GM23248 (cell line): ENCODE measurements around the gene MRTFA. TPM values are rescaled to one million over a fixed set of nuclear protein-coding genes. Genes with fewer than 3 reads are reported as not detected.
"Not testable (repeated sequence)": the region's sequence is repeated elsewhere in the genome, so short reads cannot be mapped to it uniquely, and the experiment has no call there.

ENCODE experiments used
- DNase-seq: peaks from one replicate; pipeline ENCODE4 v3.0.0-alpha.2; 2015
- H2AFZ ChIP-seq: fragments of 200-600 bp; sonication (generic); 2 replicates; pipeline ENCODE4 v1.6.1; 2016; ENCODE audit warnings: antibody characterized with exemption
- H3F3A ChIP-seq: fragments of 200-600 bp; sonication (generic); 2 replicates; pipeline ENCODE4 v1.6.1; 2016; ENCODE audit warnings: mild to moderate bottlenecking, antibody characterized with exemption, mixed run types; ENCODE audit not compliant: insufficient read depth
- H3K27ac ChIP-seq: fragments of 200-600 bp; sonication (generic); 2 replicates; pipeline ENCODE4 v1.5.1; 2016; ENCODE audit warnings: mild to moderate bottlenecking
- H3K27me3 ChIP-seq: fragments of 200-600 bp; sonication (generic); replicated peaks from 2 replicates; pipeline ENCODE4 v1.6.1; 2016; ENCODE audit warnings: mild to moderate bottlenecking; ENCODE audit not compliant: insufficient read depth
- H3K36me3 ChIP-seq: fragments of 200-600 bp; sonication (generic); 2 replicates; pipeline ENCODE4 v1.6.1; 2016; ENCODE audit warnings: low read depth, mild to moderate bottlenecking
- H3K4me1 ChIP-seq: fragments of 200-600 bp; sonication (generic); 2 replicates; pipeline ENCODE4 v1.6.1; 2016; ENCODE audit warnings: mild to moderate bottlenecking; ENCODE audit not compliant: insufficient read depth
- H3K4me2 ChIP-seq: fragments of 200-600 bp; sonication (generic); one replicate; pipeline ENCODE4 v1.6.1; 2016; ENCODE audit warnings: mild to moderate bottlenecking; ENCODE audit not compliant: unreplicated experiment
- H3K4me3 ChIP-seq: fragments of 200-600 bp; sonication (generic); 2 replicates; pipeline ENCODE4 v1.5.1; 2016; ENCODE audit warnings: mild to moderate bottlenecking
- H3K79me2 ChIP-seq: fragments of 200-600 bp; sonication (generic); 2 replicates; pipeline ENCODE4 v1.6.1; 2016; ENCODE audit warnings: mild to moderate bottlenecking; ENCODE audit not compliant: insufficient read depth
- H3K9ac ChIP-seq: fragments of 200-600 bp; sonication (generic); 2 replicates; pipeline ENCODE4 v1.6.1; 2016; ENCODE audit warnings: mild to moderate bottlenecking
- H3K9me2 ChIP-seq: fragments of 200-600 bp; sonication (generic); 2 replicates; pipeline ENCODE4 v1.6.1; 2016; ENCODE audit warnings: mixed run types, mild to moderate bottlenecking, moderate library complexity; ENCODE audit not compliant: insufficient read depth
- H3K9me3 ChIP-seq: fragments of 200-600 bp; sonication (generic); one replicate; pipeline ENCODE4 v1.6.1; 2017; ENCODE audit warnings: low read depth
- H4K20me1 ChIP-seq: fragments of 200-600 bp; sonication (generic); 2 replicates; pipeline ENCODE4 v1.6.0; 2016; ENCODE audit not compliant: insufficient read depth
- EZH2 ChIP-seq: fragments of 200-600 bp; sonication (generic); IDR thresholded peaks from 2 replicates; pipeline ENCODE4 v1.6.1; 2018; ENCODE audit warnings: antibody characterized with exemption, mild to moderate bottlenecking; ENCODE audit not compliant: insufficient read depth, poor library complexity, severe bottlenecking
- EZH2phosphoT487 ChIP-seq: fragments of 200-600 bp; sonication (generic); IDR thresholded peaks from 2 replicates; pipeline ENCODE4 v1.6.1; 2018; ENCODE audit warnings: antibody characterized with exemption, moderate library complexity, mild to moderate bottlenecking, low read depth; ENCODE audit not compliant: insufficient read depth
- WGBS, 2 experiments: methylation state at CpG; one replicate each; pipeline ENCODE4 v1.1.6; 2015 to 2017; ENCODE audit warnings: low lambda C conversion rate in 2 of 2, low coverage in 1 of 2; ENCODE audit errors: missing lambda C conversion rate in 2 of 2; 5-methylcytosine and 5-hydroxymethylcytosine counted together
- in situ Hi-C: fragments of 300-500 bp; cut with MboI; formaldehyde crosslinking; loops from 2 replicates; pipeline ENCODE4 v1.15.0; 2020
- polyA plus RNA-seq: library from polyadenylated mRNA; unstranded; fragments of >200 nt; fragmentation: Nextera tagmentation; extraction: Ambion mirVana; gene quantifications from 2 replicates; pipeline ENCODE4 v1.2.1, GENCODE V29; 2016
- total RNA-seq: library from RNA; depleted of rRNA; stranded (reverse); fragments of >200 nt; shearing (Covaris generic); gene quantifications from 2 replicates; pipeline ENCODE4 v1.2.3, GENCODE V29; 2014

MRTFA gene
- total and polyA plus RNA-seq, 2 experiments from 2014 or later: 24.2 to 49.2 TPM

DNA sequence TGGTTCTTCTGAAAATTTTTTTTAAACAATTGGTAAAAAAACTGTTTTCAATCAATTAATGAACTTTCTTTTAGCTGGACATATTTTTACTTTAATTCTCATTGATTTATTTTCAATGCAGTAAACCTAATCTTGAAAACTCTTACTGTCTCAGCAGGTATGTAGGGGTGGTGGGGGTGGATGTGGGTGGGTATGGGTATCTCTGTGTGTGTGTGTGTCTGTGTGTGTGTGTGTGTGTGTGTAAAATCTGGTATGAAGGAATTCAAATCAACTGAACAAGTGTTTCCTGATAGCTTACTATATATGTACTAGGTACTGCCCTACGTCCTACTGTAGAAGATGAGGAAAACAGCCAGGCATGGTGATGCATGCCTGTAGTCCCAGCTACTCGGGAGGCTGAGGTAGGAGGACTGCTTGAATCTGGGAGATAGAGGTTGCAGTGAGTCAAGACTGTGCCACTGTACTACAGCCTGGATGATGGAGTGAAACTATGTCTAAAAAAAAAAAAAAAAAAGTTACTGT is 75.5 kb downstream of the MRTFA start:
- TF ChIP-seq EZH2 (no peak), EZH2phosphoT487 (no peak)

DNA sequence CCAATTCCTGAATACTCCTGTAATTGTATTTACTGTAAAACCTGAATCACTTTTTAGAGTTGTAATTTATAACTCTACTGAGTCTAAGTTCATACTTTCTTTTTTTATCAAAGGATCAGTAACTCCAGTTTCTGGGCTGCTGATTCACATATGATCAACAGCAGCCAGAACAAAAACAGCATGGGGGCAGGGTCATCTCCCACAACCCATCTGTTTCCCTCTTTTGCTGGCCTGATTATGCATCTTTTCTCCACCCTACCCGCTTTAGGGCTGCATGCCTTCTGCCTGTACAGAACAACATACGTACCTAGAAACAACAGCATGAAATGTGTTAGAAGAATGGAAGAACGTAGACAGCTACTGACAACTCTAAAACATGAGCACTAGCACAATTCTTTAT is 76.0 kb downstream of the MRTFA start:
- H3F3A ChIP-seq: peaks cover 15% of the 10 kb centered on the region
- in situ Hi-C loops: no loop called here
- H3K27me3 ChIP-seq: no peaks in the 10 kb centered on the region
- no peak for TF ChIP-seq EZH2
- TF ChIP-seq EZH2phosphoT487: no peak
- H3K27ac ChIP-seq: peak overlapping the region; percentile 50
- peak overlapping the region; percentile 39 for H3K4me3 ChIP-seq
- no peaks in the 10 kb centered on the region for H3K9me2 ChIP-seq
- 46 to 48% methylated on average over 3 of the region's 3 CpGs for WGBS, 2 experiments
- H3K36me3 ChIP-seq: no peaks in the 10 kb centered on the region; the same call in 1 of the 2 replicates
- no peak overlapping the region for H2AFZ ChIP-seq
- peaks cover 95% of the 10 kb centered on the region for H3K79me2 ChIP-seq
- peak overlapping the region; percentile 76 for H3K4me2 ChIP-seq
- DNase-seq: peak; percentile 60
- H3K4me1 ChIP-seq: peaks cover 16% of the 10 kb centered on the region
- H3K9ac ChIP-seq: peak overlapping the region; percentile 31
- no peaks in the 10 kb centered on the region for H3K9me3 ChIP-seq
- no peaks in the 10 kb centered on the region for H4K20me1 ChIP-seq

More for the DNA sequence above, 75.5 kb downstream of the MRTFA start:
- peaks cover 95% of the 10 kb centered on the region for H3K79me2 ChIP-seq
- in situ Hi-C loops: no loop called here
- peak overlapping the region; percentile 50; the same call in 1 of the 2 replicates for H3K27ac ChIP-seq
- peaks cover 15% of the 10 kb centered on the region for H3F3A ChIP-seq
- H3K9me3 ChIP-seq: no peaks in the 10 kb centered on the region
- peaks cover 16% of the 10 kb centered on the region for H3K4me1 ChIP-seq
- H3K9ac ChIP-seq: no peak overlapping the region
- H4K20me1 ChIP-seq: no peaks in the 10 kb centered on the region
- H3K9me2 ChIP-seq: no peaks in the 10 kb centered on the region
- no peak overlapping the region; the same call in 1 of the 2 replicates for H3K4me3 ChIP-seq
- WGBS, 2 experiments: 89 to 97% methylated on average over 2 of the region's 2 CpGs
- DNase-seq: no peak
- no peaks in the 10 kb centered on the region; the same call in 1 of the 2 replicates for H3K36me3 ChIP-seq
- H2AFZ ChIP-seq: no peak overlapping the region
- no peaks in the 10 kb centered on the region for H3K27me3 ChIP-seq
- H3K4me2 ChIP-seq: peak overlapping the region; percentile 76

DNA sequence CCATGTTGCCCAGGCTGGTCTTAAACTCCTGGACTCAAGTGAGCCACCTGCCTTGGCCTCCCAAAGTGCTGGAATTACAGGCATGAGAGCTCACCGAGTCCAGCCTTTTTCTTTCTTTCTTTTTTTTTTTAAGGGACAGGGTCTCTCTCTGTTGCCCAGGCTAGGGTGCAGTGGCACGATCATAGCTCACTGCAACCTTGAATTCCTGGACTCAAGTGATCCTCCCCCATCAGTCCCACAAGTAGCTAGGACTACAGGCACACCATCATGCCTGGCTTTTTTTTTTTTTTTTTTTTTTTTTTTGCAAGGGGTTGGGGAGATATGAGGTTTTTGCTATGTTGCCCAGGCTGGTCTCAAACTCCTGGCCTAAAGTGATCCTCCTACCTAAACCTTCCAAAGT is 78.5 kb downstream of the MRTFA start:
- H3K9ac ChIP-seq: no peak overlapping the region
- WGBS, 2 experiments: 94 to 97% methylated on average over 2 of the region's 2 CpGs
- in situ Hi-C loops: no loop called here
- H3K27ac ChIP-seq: no peak overlapping the region
- no peak overlapping the region for H2AFZ ChIP-seq
- H3K27me3 ChIP-seq: no peaks in the 10 kb centered on the region
- H3K36me3 ChIP-seq: no peaks in the 10 kb centered on the region
- H3K9me2 ChIP-seq: no peaks in the 10 kb centered on the region
- no peaks in the 10 kb centered on the region for H3K9me3 ChIP-seq
- DNase-seq: no peak
- H3K4me2 ChIP-seq: no peak overlapping the region
- no peaks in the 10 kb centered on the region for H4K20me1 ChIP-seq
- peaks cover 95% of the 10 kb centered on the region for H3K79me2 ChIP-seq
- TF ChIP-seq EZH2phosphoT487: no peak
- TF ChIP-seq EZH2: no peak
- H3F3A ChIP-seq: peaks cover 15% of the 10 kb centered on the region
- no peak overlapping the region for H3K4me3 ChIP-seq
- peaks cover 16% of the 10 kb centered on the region for H3K4me1 ChIP-seq

DNA sequence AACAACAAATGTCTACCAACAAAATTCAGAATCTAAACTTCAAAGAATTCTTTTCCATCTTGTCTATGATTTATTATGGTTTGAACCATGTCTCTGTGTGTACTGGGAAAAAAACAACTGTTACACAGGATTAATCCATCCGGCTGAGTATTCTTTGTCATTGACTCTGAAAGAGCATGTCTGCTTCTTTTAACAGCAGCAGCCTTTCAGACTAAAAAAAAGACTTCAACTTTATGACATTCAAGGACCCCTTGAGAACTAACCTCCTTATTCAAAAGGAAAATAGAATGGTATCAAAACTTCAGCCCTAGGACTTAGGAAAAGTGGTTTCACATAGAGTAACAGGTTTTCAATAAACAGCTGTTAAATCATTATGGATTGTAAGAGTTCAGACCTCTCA is 79.9 kb downstream of the MRTFA start:
- Histone ChIP-seq H3K27ac (no peak overlapping the region), H2AFZ (no peak overlapping the region), H4K20me1 (no peaks in the 10 kb centered on the region), H3K9me2 (no peaks in the 10 kb centered on the region), H3K4me3 (no peak overlapping the region), H3K4me2 (no peak overlapping the region), H3K27me3 (no peaks in the 10 kb centered on the region), H3F3A (peaks cover 15% of the 10 kb centered on the region), H3K36me3 (peaks cover 2% of the 10 kb centered on the region), H3K9ac (no peak overlapping the region), H3K9me3 (no peaks in the 10 kb centered on the region), H3K4me1 (peaks cover 16% of the 10 kb centered on the region), H3K79me2 (peaks cover 99% of the 10 kb centered on the region)
- in situ Hi-C loops: no loop called here
- 71 to 77% methylated on average over 1 of the region's 1 CpG for WGBS, 2 experiments
- TF ChIP-seq EZH2phosphoT487 (no peak), EZH2 (no peak)
- no peak for DNase-seq

DNA sequence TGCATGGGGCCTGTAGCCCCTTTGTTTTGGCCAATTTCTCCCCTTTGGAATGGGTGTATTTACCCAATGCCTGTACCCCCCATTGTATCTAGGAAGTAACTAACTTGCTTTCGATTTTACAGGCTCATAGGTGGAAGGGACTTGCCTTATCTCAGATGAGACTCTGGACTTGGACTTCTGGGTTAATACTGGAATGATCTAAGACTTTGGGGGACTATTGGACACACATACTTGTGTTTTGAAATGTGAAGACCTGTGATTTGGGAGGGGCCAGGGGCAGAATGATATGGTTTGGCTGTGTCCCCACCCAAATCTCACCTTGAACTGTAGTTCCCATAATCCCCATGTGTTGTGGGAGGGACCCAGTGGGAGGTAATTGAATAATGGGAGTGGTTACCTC is 82.5 kb downstream of the MRTFA start:
- peaks cover 11% of the 10 kb centered on the region for H3K36me3 ChIP-seq
- WGBS, 2 experiments: 94 to 100% methylated on average over 1 of the region's 1 CpG
- H3K9ac ChIP-seq, H2AFZ ChIP-seq, H3K27me3 ChIP-seq, DNase-seq, H3K4me3 ChIP-seq, H3K4me2 ChIP-seq, H4K20me1 ChIP-seq, H3K27ac ChIP-seq, H3K4me1 ChIP-seq, in situ Hi-C loops, H3K9me2 ChIP-seq, H3F3A ChIP-seq, H3K9me3 ChIP-seq: not testable (repeated sequence)
- peaks cover 96% of the 10 kb centered on the region for H3K79me2 ChIP-seq
